IPS-18c (cell line): ENCODE data around the gene PSMG2.
A peak's percentile ranks its signal among the peaks of the same experiment; 100 is the strongest.

Source experiments
- H3K4me3 ChIP-seq: 2 replicates; pipeline ENCODE4 v1.7.0; 2013; ENCODE audit warnings: low read depth, mild to moderate bottlenecking, low read length, moderate library complexity; ENCODE audit not compliant: insufficient read depth
- H3K9me3 ChIP-seq: one replicate; pipeline ENCODE4 v1.6.1; 2013; ENCODE audit warnings: mild to moderate bottlenecking, low read length, moderate library complexity; ENCODE audit not compliant: control insufficient read depth, insufficient read depth

PSMG2 gene

GRCh38 chr18:12703096-12703567 lies 290 bp downstream of the PSMG2 start:
- peak overlapping the region; percentile 80 for H3K4me3 ChIP-seq

DNA sequence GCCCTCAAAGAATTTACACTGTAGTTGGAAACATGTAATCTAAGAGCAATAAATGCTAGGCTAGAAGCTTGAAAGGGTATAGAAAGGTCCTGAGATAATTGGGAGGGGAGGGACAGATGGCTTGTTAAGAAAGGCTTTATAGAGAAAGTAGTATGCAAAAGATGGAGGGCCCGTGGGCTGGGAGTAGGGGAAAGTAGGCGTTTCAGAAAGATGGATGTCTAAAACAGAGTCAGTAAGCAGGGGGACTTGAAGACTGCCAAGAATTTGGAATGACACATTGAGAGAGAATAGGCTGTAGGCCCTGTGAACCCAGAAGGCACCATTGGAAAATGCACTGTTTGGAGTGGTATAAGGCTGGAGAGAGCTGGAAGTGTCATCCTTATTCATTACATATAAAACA lies 822 bp downstream of the PSMG2 start:
- Histone ChIP-seq H3K9me3 (no peaks in the 10 kb centered on the region), H3K4me3 (peak overlapping the region; percentile 80)

More at GRCh38 chr18:12703096-12703567, 290 bp downstream of the PSMG2 start:
- no peaks in the 10 kb centered on the region for H3K9me3 ChIP-seq

DNA sequence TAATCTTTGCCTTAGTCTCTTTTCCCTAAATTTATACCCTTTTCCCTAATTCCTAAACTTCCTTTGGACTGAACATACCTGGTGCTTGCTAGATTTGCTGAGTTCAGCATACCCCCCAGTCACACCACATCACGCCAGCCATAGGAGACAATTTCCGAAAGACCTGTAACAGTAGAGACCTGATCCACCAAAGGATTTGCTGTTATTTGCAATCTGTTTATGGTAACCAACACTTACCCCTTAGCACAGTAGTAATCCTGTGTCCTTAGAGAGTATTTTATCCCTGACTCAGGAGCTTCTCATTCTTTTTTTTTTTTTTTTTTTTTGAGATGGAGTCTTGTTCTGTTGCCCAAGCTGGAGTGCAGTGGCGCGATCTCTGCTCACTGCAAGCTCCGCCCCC lies 8.6 kb downstream of the PSMG2 start:
- Histone ChIP-seq H3K4me3 (no peak overlapping the region), H3K9me3 (no peaks in the 10 kb centered on the region)

- H3K4me3 ChIP-seq = no peak overlapping the region
- no peaks in the 10 kb centered on the region for H3K9me3 ChIP-seq
These were observed 18.8 kb downstream of the PSMG2 start for GRCh38 chr18:12721495-12722275.

- Histone ChIP-seq H3K9me3 (no peaks in the 10 kb centered on the region), H3K4me3 (no peak overlapping the region)
These were observed 19.9 kb downstream of the PSMG2 start for GRCh38 chr18:12722731-12723130.

DNA sequence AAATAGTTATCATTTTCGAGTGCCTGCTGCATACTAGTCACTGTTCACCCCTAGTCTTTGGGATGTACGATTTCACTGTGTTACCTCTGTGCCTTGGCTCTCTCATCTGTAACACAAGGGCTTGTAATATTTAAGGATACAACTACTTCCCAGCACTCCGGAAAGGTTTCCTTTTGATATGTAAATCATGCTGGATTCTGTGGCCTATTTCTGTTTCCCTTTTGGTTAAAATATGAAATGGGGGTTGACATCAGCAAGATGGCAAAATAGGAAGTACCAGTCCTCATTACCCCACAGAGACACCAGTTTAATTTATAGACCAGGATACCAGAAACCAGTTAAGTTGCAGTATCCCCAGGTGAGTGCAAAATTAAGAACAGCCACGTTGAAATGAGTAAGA lies 23.5 kb downstream of the PSMG2 start:
- no peak overlapping the region for H3K4me3 ChIP-seq
- no peaks in the 10 kb centered on the region for H3K9me3 ChIP-seq

DNA sequence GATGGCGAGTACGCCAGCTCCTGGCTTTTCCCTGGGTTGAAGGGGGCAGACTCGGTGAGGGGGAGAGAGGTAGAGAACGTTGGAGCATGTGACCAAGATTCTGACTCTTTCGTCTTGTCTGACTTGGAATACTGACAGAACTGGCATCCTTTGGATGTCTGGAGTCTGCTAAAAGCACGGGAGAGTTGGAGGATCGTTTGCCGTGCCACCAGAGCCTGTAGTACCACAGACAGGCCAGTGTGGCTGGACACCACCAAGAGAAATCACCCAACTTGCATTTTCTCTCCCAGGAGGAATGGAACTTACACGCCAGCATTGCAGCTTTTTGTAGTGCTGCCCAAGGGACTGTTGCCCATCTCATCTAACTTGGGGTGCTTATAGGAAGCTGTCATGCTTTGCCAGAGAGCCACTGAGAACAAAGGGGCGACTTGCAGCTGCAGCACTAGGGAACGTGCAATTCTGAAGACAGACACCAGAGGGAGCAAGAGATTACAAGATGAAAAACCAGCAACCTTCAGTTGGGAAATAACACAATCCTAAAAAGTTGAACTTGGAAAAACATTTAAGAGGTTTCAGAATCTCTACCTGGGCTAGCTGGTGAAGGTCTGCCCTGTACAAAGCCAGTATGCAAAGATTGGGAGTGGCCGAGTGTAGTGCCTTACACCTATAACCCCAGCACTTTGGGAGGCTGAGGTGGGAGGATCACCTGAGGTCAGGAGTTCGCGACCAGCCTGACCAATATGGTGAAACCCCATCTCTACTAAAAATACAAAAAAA lies 24.1 kb downstream of the PSMG2 start:
- no peak overlapping the region for H3K4me3 ChIP-seq
- H3K9me3 ChIP-seq = no peaks in the 10 kb centered on the region

DNA sequence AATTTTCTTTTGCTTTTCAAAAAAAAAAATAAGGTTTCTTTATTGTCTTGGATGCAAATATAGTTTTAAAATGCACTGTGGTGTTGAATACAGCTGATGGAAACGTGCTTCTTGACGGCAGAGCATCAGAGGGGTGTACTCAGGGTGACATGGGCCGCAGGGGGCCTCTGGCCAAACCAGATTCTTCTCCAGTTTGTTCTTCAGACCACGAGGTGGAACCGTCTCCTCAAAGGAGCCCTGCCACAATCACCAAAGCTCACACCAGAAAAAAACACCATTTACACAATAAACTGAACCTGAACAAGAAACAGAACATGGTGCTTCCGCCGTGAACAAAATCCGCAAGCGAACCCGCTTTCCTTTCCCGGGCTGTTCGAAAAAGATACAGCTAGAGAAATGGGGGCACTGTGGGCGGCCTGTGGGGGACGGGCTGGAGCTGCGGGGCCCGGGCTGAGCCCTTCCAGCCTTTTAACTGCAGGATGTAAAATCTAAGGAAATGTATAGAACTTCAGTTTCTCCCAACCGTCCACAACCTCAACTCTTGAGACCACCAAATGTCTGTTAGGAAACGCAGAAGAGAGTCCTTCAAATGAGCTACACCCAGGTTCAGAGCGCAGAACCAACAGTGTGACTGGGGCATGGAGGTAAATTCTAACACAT lies 34.5 kb downstream of the PSMG2 start:
- H3K4me3 ChIP-seq = no peak overlapping the region

GRCh38 chr18:12741351-12741750 lies 38.5 kb downstream of the PSMG2 start:
- Histone ChIP-seq H3K4me3 (no peak overlapping the region), H3K9me3 (no peaks in the 10 kb centered on the region)

More for the DNA sequence above, 34.5 kb downstream of the PSMG2 start:
- H3K9me3 ChIP-seq = no peaks in the 10 kb centered on the region

DNA sequence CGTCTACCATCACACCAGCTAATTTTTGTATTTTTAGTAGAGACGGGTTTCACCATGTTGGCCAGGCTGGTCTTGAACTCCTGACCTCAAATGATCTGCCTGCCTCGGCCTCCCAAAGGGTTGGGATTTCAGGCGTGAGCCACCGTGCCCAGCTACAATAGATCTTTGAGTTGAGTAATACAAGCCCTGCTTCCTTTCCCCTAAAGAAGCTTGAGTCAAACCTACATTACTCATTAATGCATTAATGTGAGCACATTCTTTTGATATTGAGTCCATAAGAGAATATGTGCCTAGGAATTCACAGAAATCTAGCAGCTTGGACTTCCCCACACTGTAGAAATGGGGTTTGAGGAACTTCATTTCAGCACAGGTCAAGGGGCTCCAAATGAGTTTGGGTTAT lies 39.6 kb downstream of the PSMG2 start:
- no peak overlapping the region for H3K4me3 ChIP-seq
- no peaks in the 10 kb centered on the region for H3K9me3 ChIP-seq

GRCh38 chr18:12744103-12744502 lies 41.3 kb downstream of the PSMG2 start:
- no peaks in the 10 kb centered on the region for H3K9me3 ChIP-seq
- no peak overlapping the region for H3K4me3 ChIP-seq

DNA sequence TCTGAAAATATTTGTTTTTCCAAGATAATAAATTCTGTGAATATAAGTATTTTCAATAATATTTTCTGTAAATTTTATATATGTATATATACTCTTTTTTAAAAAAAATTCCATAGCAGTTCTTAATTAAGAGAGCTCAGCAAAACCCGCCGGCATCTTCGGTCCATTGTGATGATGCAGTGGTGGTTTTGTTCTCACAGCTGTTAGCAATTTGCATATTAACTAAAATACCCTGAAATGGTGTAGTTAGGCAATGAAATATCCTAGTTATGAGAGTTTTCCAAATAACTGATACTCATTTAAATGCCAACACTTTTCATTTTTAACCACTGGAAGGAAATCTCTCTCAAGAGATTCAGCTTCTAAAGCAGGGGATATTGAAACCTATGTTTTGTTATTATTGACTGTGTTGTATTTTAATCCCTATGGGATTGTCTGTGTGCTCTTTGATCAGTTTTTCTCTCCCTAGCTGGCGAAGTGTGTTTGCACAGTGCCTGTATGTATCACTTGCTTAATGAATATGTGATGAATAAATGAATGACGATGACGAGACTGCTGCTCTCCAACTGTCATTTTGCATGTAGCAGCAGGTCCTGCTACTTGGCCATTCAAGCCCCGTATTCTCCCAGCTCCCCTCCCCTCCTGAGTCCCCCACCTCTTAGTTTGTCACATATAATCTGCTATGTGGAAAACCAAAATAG lies 42.4 kb downstream of the PSMG2 start:
- no peak overlapping the region for H3K4me3 ChIP-seq
- no peaks in the 10 kb centered on the region for H3K9me3 ChIP-seq

DNA sequence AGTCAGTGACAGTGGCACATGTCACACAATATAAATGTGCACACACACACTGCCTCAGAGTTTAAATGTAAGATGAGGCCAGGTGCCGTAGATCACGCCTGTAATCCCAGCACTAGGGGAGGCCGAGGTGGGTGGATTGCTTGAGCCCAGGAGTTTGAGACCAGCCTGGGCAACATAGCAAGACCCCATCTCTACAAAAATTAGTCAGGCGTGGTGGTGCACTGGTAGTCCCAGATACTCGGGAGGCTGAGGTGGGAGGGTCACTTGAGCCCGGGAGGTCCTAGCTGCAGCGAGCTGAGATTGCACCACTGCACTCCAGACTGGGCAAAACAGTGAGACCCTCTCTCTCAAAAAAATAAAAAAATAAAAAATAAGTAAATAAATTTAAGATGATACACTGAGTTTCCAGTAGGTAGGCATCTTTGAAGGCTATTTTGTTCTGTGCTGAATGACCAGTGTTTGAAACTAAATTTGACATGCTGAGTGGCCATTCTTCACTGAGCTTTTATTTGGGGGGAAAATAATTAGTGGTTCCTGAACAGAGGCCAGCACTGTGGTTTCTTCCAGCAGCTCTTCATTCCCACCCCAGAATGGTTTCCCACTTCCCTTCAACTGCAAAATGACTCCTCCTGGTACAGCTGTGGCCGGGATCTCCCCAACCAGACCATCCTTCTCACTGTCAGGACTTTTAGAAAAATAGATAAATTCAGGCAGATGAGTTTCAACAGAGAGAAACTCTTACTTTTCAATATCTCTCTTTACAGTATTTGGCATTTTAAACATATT lies 44.9 kb downstream of the PSMG2 start:
- H3K9me3 ChIP-seq = no peaks in the 10 kb centered on the region
- no peak overlapping the region for H3K4me3 ChIP-seq

DNA sequence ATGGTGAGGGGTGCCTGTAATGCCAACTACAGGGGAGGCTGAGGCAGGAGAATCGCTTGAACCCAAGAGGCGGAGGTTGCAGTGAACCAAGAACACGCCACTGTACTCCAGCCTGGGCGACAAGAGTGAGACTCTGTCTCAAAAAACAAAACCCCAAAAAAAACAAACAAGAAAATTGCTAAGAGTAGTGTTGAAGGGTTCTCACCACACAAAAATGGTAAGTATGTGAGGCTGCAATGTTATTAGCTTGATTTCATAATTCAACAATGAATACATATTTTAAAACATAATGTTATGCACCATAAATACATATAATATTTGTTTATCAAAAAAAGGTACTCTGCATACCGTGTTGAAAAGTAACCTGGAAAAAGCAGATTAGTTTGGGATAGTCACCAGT lies 45.8 kb downstream of the PSMG2 start:
- H3K4me3 ChIP-seq = no peak overlapping the region

DNA sequence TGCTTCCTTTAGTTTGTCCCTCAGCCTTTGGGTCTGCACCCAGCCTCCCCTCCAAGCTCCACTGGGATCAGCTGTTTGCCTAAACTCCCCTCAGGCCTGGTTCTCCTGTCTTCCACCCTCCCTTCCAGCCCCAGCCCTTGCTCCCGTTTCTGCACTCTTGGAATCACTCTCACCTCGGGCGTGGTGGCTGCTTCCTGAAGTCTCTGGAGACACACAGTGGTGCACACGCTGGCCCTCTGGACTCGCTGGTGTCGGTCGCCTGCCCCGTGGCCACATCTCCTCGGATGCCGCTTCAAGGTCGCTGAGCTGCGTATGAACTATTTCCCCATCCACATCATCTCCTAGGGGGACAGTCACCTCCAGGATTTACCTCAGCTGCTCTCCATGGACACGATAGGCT lies 46.3 kb downstream of the PSMG2 start:
- Histone ChIP-seq H3K9me3 (no peaks in the 10 kb centered on the region), H3K4me3 (no peak overlapping the region)

More for the DNA sequence above, 45.8 kb downstream of the PSMG2 start:
- no peaks in the 10 kb centered on the region for H3K9me3 ChIP-seq

DNA sequence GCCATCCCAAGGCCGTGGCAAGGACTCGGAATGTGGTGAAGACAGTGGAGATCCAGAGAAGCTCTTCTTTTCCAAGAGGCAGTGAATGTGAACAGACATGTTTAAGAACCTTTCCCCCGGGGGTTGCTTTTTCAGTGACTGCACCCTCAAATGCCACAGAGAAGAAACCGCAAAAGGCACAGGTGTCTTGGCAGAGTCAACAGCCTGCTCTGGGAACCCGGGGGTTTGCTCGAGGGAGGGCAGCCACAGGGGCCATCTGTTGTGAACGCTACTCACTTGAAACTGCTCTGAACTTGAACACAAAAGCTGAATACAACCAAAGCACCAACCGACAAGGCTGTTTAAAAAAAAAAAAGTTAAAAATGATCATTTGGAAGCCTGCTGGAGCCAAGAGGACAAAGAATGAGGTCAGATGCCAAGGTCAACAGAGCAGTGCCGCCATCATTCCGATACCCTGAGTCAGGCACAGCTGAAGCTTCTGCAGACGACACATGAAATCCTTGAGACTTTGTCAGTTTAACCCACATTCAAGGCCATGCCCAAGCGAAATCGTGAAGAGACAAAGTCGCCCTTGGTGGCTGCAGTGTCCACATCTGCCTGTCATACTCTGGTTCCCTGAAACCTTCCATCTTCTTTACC lies 47.4 kb downstream of the PSMG2 start:
- no peaks in the 10 kb centered on the region for H3K9me3 ChIP-seq
- no peak overlapping the region for H3K4me3 ChIP-seq
